Cardiac muscle cell (in vitro differentiated cells and primary cell): ENCODE results near the gene ACOT7. TPM values are rescaled to one million over a fixed set of nuclear protein-coding genes. Genes with fewer than 3 reads are reported as not detected.

ENCODE experiments used
- DNase-seq, 2 donors: peaks; one replicate each; pipeline versions ENCODE4 v3.0.0 to v3.0.0-alpha.2; 2010 to 2017; ENCODE audit warnings: low read depth in 1 of 2, low spot score in 1 of 2
- H3K27ac ChIP-seq: fragments of 200-600 bp; sonication (generic); 2 replicates; pipeline ENCODE4 v1.5.1; 2016
- H3K27me3 ChIP-seq: fragments of 200-600 bp; sonication (generic); 2 replicates; pipeline ENCODE4 v1.6.0; 2016; ENCODE audit warnings: control low read depth
- H3K36me3 ChIP-seq: fragments of 200-600 bp; sonication (generic); 2 replicates; pipeline ENCODE4 v1.5.1; 2016; ENCODE audit warnings: control low read depth
- H3K4me1 ChIP-seq: fragments of 200-600 bp; sonication (generic); 2 replicates; pipeline ENCODE4 v1.8.1; 2017; ENCODE audit warnings: low read depth, mild to moderate bottlenecking, mixed run types
- H3K4me3 ChIP-seq: fragments of 200-600 bp; sonication (generic); 2 replicates; pipeline ENCODE4 v1.5.1; 2016; ENCODE audit warnings: mild to moderate bottlenecking
- H3K9me3 ChIP-seq: fragments of 200-600 bp; sonication (generic); 2 replicates; pipeline ENCODE4 v1.5.1; 2017; ENCODE audit warnings: low read depth, mild to moderate bottlenecking, control low read depth
- polyA plus RNA-seq: library from polyadenylated mRNA; unstranded; fragments of >200 nt; fragmentation: Nextera tagmentation; extraction: Ambion mirVana; gene quantifications from 2 replicates; pipeline ENCODE4 v1.2.1, GENCODE V29; 2016
- total RNA-seq: library from RNA; depleted of rRNA; stranded (reverse); fragments of >200 nt; gene quantifications from 2 replicates; pipeline ENCODE4 v1.2.3, GENCODE V29; 2016
- TF ChIP-seq, protein P1 (sequence below): IDR thresholded peaks from 2 replicates; pipeline ENCODE4 v1.5.1; 2012; ENCODE audit warnings: low read depth, mild to moderate bottlenecking, low read length

ACOT7 gene
- total and polyA plus RNA-seq, 2 experiments from 2014 or later, result 11.8 to 51.2 TPM

DNA sequence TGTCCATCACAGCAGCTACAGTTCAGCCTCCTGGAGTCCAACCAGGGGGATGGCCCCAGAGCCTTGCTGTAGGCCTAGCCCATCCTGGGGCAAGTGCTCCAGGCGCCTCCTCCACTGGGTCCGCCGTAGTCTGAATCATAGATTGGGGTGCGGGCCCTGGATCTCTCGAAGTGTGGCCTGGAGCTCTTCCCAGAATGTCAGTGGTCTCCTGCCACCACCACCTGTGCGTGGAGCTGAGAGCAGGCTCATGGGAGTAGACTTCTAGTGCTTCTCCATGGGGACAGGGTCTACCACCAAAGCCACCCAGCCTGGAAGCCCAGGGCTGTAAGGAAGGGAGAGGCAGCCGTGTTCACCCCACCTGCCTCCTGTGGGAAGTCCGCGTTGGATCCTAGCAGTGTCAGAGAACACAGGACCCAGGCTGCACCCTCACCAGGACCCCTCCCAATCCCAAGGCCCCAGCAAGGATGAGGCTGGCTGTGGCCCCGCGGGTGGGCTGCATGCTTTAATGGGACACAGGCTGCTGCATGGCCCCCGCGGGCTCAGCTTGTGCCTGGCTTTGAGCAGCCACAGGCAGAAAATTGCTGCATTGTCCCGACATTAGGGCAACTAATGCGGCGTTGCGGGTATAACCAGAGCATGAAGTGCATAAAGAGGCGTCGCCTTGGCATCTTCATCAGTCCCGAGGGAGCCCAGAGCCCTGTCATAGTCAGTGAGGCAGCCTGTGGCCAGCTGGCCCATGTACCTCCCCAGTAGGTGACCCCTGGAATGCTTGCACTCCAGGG, 150.3 kb downstream of the ACOT7 start:
- Histone ChIP-seq H3K36me3 (no peaks in the 10 kb centered on the region), H3K4me1 (peaks cover 17% of the 10 kb centered on the region), H3K4me3 (no peak overlapping the region), H3K27me3 (peaks cover 95% of the 10 kb centered on the region), H3K27ac (no peak overlapping the region), H3K9me3 (no peaks in the 10 kb centered on the region)
- TF ChIP-seq, protein P1, sequence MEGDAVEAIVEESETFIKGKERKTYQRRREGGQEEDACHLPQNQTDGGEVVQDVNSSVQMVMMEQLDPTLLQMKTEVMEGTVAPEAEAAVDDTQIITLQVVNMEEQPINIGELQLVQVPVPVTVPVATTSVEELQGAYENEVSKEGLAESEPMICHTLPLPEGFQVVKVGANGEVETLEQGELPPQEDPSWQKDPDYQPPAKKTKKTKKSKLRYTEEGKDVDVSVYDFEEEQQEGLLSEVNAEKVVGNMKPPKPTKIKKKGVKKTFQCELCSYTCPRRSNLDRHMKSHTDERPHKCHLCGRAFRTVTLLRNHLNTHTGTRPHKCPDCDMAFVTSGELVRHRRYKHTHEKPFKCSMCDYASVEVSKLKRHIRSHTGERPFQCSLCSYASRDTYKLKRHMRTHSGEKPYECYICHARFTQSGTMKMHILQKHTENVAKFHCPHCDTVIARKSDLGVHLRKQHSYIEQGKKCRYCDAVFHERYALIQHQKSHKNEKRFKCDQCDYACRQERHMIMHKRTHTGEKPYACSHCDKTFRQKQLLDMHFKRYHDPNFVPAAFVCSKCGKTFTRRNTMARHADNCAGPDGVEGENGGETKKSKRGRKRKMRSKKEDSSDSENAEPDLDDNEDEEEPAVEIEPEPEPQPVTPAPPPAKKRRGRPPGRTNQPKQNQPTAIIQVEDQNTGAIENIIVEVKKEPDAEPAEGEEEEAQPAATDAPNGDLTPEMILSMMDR, result no peak
- DNase-seq, result no peak

DNA sequence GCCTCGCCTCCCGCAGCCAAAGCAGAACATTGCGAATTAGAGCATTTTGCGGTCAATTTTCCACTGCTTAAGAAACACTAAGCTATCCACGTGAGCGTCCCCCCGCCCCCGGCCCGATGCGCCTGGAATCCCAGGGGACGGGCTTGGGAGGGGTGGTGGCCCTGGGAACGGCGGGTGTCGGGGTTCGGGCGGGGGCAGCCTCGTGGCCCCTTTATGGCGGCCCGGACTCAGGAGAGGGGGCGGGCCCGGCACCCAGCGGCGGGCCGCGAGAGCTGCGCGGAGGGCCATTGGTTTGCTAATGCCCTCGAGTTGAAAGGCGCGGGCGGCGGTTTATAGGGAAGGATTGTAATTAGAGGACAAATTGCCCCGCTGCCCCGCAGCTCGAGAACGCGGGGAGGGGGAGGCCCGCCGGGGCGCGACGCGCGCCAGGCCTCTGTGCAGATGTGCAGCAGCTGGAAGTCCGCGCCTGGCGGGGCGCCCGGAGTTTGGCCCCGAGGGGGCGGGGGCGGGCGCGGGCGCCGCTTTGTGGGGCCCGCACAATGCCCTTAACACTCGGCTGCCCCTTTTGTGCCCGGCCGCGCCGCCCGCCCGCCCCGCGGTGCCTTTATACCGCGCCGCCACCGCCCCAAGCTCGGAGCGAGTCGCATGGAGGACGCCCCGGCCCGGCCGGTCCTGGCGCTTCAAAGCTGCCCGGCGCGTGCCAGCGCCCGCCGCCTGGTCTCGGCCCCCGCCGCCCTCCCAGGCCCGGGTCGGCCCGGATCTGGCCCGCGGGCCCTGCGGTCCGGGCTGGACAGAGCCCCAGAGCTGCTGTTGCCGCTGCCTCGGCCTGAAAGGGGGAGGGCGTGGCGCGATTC, 151.5 kb downstream of the ACOT7 start:
- H3K4me1 ChIP-seq, result peaks cover 17% of the 10 kb centered on the region
- TF ChIP-seq, protein P1, result no peak
- H3K4me3 ChIP-seq, result peak overlapping the region; percentile 15
- peaks cover 84% of the 10 kb centered on the region for H3K27me3 ChIP-seq
- no peaks in the 10 kb centered on the region for H3K36me3 ChIP-seq
- DNase-seq, result no peak
- no peak overlapping the region for H3K27ac ChIP-seq
- H3K9me3 ChIP-seq, result no peaks in the 10 kb centered on the region

DNA sequence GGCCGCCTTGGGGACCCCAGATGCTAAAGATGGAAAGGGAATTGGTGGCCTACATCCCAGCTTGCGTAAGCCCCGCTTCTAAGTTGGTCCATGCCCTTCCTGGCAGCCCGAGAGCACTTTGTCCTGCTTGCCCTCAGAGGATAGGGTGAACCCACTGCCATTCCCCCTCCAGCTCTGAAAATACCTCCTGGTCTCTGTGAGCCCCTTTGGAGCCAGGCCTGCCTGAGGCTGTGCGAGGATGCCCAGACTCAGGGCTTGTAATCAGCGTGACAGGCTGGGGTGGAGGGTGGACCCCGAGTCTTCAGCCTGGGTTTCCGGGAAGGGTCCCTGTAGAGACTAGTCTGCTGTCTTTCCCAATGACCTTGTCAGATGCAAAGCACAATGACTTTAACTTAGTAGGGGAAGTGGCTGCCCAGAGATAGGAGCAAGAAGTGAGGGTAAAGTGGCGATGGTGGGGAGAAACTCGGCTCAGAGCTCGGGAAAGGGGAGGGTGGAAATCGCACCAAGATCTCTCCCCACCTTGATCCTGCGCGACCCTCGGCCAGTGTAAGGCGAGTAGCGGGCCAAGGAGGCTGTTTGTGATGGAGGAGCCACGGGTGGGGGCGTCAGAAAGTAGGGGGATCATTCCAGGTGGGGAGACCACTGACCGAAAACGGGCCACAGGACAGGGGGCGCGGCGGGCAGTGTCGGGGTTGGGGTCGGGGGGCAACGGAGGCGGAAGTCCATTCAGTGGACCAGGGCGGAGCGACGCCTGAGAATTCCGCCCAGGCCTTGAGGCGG, 152.3 kb downstream of the ACOT7 start:
- DNase-seq, result no peak
- H3K9me3 ChIP-seq, result no peaks in the 10 kb centered on the region
- peaks cover 76% of the 10 kb centered on the region for H3K27me3 ChIP-seq
- H3K27ac ChIP-seq, result no peak overlapping the region
- H3K4me1 ChIP-seq, result peaks cover 17% of the 10 kb centered on the region
- peak overlapping the region; percentile 15 for H3K4me3 ChIP-seq
- H3K36me3 ChIP-seq, result no peaks in the 10 kb centered on the region
- TF ChIP-seq, protein P1, result no peak

- H3K4me3 ChIP-seq, result no peak overlapping the region
- H3K27ac ChIP-seq, result no peak overlapping the region
- DNase-seq, result peak in 1 of 2 donors; percentile 48
- no peaks in the 10 kb centered on the region for H3K36me3 ChIP-seq
- no peaks in the 10 kb centered on the region for H3K9me3 ChIP-seq
- peaks cover 9% of the 10 kb centered on the region for H3K4me1 ChIP-seq
- peaks cover 64% of the 10 kb centered on the region for H3K27me3 ChIP-seq
- TF ChIP-seq, protein P1, result no peak
Measured at GRCh38 chr1:6239950-6240768, 153.4 kb downstream of the ACOT7 start.
